ENCODE results near the gene SEC14L5.

DNA sequence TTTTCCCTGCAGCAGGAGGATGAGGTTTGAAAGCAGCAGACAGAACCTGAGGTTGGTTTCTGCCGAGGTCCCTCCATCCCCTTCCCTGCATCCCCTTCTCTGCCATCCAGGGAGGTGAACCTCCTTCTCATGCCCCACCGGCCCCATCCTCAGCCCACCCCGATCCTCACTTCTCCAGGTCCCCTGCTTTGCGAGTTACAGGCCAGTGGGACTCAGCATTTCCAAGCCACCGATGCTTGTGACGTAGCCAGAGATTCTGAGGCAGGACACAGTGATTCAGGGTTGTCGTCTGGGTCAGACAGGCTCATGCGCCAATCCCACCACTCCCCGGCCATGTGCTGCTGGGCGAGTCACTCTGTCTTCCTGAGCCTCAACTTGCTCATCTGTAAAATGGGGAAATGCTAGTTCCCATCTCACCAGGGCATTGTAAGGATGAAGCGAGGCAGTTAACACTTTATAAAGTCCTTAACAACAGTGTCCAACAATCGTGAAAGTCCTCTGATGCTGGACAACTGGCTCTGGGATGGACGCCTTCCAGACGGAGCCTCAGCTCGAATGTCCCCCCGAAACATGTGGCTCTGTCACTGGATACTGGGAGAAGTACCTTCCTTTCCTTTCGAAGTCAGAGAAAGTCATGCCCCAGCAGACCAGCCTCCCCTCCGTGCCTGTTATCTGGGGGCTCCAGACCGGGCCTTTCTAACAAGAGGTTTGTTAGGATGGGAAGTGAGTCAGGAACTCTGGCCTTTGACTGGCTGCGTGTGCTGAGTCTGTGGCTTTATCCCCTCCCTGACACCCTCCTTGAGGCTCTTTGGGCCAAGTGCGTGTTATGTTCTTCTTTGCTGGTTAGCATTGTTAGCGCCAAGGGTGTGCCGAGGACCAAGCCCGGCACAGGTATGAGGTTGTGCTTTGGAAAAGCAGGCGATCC lies 21.9 kb downstream of the SEC14L5 start:
- TF ChIP-seq, protein P1, sequence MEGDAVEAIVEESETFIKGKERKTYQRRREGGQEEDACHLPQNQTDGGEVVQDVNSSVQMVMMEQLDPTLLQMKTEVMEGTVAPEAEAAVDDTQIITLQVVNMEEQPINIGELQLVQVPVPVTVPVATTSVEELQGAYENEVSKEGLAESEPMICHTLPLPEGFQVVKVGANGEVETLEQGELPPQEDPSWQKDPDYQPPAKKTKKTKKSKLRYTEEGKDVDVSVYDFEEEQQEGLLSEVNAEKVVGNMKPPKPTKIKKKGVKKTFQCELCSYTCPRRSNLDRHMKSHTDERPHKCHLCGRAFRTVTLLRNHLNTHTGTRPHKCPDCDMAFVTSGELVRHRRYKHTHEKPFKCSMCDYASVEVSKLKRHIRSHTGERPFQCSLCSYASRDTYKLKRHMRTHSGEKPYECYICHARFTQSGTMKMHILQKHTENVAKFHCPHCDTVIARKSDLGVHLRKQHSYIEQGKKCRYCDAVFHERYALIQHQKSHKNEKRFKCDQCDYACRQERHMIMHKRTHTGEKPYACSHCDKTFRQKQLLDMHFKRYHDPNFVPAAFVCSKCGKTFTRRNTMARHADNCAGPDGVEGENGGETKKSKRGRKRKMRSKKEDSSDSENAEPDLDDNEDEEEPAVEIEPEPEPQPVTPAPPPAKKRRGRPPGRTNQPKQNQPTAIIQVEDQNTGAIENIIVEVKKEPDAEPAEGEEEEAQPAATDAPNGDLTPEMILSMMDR (IDR thresholded peaks at IDR 0.05), result no peak
- TF ChIP-seq POLR2A (IDR thresholded peaks at IDR 0.05) (no peak), POLR2AphosphoS5 (IDR thresholded peaks at IDR 0.05) (no peak), EP300 (IDR thresholded peaks at IDR 0.05; ENCODE audit: low read depth) (no peak)
